ENCODE data around the gene TSHZ2.

GRCh38 chr20:53258741-53259140 lies 286.6 kb downstream of the TSHZ2 start:
- TF ChIP-seq CTCF (IDR thresholded peaks at IDR 0.05) (no peak), EZH2 (IDR thresholded peaks at IDR 0.05; ENCODE audit: borderline replicate concordance, insufficient read depth, low read depth, low read length, poor library complexity, severe bottlenecking) (no peak)
